ENCODE results near the gene GAB4. TPM values are rescaled to one million over a fixed set of nuclear protein-coding genes. Genes with fewer than 3 reads are reported as not detected.
A peak's percentile ranks its signal among the peaks of the same experiment; 100 is the strongest.

Gene GAB4
- total and polyA plus RNA-seq, 8 donors: not detected

DNA sequence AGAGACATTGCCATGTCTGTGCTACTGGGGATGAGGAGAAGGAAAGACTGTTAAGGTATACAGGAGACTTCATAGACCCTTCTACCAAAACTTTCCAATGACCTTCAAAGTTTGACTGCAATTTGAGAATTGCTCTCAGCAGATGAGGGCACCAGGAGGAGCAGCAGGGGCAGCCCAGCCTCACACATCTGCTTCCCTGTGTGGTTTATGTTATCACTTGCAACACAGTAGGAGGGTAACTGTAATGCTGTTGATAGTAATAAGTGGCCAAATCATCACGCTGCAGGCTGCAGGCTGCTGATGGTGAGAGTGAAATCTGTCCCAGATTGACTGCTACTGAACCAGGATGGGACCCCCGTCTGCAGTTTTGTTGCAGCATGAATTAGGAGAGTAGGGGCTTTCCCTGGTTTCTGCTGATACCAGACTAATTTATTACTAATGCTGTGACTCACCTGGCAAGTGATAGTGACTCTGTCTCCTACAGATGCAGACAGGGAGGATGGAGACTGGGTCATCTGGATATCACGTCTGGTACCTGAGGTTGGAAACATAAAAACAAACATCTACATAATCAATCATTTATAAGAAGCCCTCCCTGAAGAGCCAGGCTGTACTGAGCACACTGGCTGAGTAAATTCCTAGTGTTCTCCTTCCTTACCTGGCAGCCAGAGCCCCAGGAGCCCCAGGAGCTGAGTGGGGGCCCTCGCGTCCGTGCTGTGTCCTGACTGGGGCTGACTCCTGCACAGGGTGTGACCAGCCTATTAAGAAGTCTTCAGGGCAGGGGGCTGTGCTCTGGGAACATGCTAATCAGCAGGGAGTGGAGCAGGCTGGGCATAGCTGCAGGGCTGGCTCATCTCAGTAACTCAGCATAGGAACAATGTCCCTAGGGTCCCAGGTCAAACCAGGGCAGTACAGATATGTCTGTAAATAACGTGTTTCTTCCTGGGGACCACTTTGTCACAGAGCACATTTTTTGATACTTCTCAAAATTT lies 74.4 kb downstream of the GAB4 start:
- Histone ChIP-seq H3K27me3 (peaks cover 0 to 31% (median 0%) of the 10 kb centered on the region in 3 donors), H3K36me3 (no peaks in the 10 kb centered on the region), H3K9me3 (no peaks in the 10 kb centered on the region), H3K4me3 (no peak overlapping the region), H3K4me1 (no peaks in the 10 kb centered on the region), H3K27ac (no peak overlapping the region)
- intact Hi-C loops (cut with DNase I; ENCODE audit: low total_unique reads): no loop called here
- 26 to 37% (median 32%) methylated on average over 4 to 7 of the region's 7 CpGs for WGBS, 5 donors
- TF ChIP-seq, protein P1, sequence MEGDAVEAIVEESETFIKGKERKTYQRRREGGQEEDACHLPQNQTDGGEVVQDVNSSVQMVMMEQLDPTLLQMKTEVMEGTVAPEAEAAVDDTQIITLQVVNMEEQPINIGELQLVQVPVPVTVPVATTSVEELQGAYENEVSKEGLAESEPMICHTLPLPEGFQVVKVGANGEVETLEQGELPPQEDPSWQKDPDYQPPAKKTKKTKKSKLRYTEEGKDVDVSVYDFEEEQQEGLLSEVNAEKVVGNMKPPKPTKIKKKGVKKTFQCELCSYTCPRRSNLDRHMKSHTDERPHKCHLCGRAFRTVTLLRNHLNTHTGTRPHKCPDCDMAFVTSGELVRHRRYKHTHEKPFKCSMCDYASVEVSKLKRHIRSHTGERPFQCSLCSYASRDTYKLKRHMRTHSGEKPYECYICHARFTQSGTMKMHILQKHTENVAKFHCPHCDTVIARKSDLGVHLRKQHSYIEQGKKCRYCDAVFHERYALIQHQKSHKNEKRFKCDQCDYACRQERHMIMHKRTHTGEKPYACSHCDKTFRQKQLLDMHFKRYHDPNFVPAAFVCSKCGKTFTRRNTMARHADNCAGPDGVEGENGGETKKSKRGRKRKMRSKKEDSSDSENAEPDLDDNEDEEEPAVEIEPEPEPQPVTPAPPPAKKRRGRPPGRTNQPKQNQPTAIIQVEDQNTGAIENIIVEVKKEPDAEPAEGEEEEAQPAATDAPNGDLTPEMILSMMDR (IDR thresholded peaks at IDR 0.05): no peak
- TF ChIP-seq EP300 (IDR thresholded peaks at IDR 0.05) (no peak), POLR2A (IDR thresholded peaks at IDR 0.05) (no peak), POLR2AphosphoS5 (IDR thresholded peaks at IDR 0.05) (no peak)
- no peak for DNase-seq

- DNase-seq: peak in 1 of 2 donors; percentile 12
- Histone ChIP-seq H3K4me3 (no peak overlapping the region), H3K27ac (no peak overlapping the region), H3K4me1 (no peaks in the 10 kb centered on the region), H3K36me3 (no peaks in the 10 kb centered on the region), H3K9me3 (no peaks in the 10 kb centered on the region), H3K27me3 (peaks cover 0 to 38% (median 0%) of the 10 kb centered on the region in 3 donors)
- TF ChIP-seq EP300 (IDR thresholded peaks at IDR 0.05) (no peak), POLR2AphosphoS5 (IDR thresholded peaks at IDR 0.05) (no peak), POLR2A (IDR thresholded peaks at IDR 0.05) (no peak)
- TF ChIP-seq, protein P1 (IDR thresholded peaks at IDR 0.05): no peak
- intact Hi-C loops (cut with DNase I; ENCODE audit: low total_unique reads): no loop called here
- WGBS, 5 donors: 33 to 57% (median 45%) methylated on average over 3 of the region's 3 CpGs
Measured at GRCh38 chr22:16932577-16932976, 75.4 kb downstream of the GAB4 start.

DNA sequence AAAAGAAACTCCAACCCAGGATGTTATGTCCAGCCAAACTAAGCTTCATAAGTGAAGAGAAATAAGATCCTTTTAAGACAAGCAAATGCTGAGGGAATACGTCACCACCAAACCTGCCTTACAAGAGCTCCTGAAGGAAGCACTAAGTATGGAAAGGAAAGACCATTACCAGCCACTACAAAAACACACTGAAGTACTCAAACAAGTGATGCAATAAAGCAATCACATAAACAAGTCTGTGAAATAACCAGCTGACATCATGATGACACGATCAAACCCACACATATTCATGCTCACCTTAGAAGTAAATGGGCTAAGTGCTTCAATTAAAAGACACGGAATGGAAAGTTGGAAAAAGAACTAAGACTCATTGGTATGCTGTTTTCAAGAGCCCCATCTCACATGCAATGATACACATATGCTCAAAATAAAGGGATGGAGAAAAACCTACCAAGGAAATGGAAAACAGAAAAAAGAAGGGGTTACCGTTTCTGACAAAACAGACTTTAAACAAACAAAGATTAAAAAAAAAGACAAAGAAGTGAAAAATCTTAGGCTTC lies 82.5 kb downstream of the GAB4 start:
- Histone ChIP-seq H3K27me3 (peaks cover 0 to 48% (median 4%) of the 10 kb centered on the region in 3 donors), H3K4me3 (no peak overlapping the region), H3K27ac (no peak overlapping the region), H3K9me3 (no peaks in the 10 kb centered on the region), H3K36me3 (no peaks in the 10 kb centered on the region), H3K4me1 (no peaks in the 10 kb centered on the region)
- intact Hi-C loops (cut with DNase I; ENCODE audit: low total_unique reads): loop anchor here (10.0 kb wide), 1 partner anchor 129 kb away; no protein-coding TSS in a partner anchor
- TF ChIP-seq, protein P1 (IDR thresholded peaks at IDR 0.05): no peak
- no peak for TF ChIP-seq POLR2AphosphoS5 (IDR thresholded peaks at IDR 0.05)
- TF ChIP-seq POLR2A (IDR thresholded peaks at IDR 0.05): no peak
- TF ChIP-seq EP300 (IDR thresholded peaks at IDR 0.05): no peak
- no peak for DNase-seq
- 72 to 74% (median 74%) methylated on average over 4 of the region's 4 CpGs for WGBS, 5 donors

- peaks cover 0 to 29% (median 4%) of the 10 kb centered on the region in 3 donors for H3K27me3 ChIP-seq
- H3K9me3 ChIP-seq: no peaks in the 10 kb centered on the region
- H3K36me3 ChIP-seq: no peaks in the 10 kb centered on the region
- 0 to 56% (median 51%) methylated on average over 1 of the region's 1 CpG for WGBS, 5 donors
- H3K4me3 ChIP-seq: no peak overlapping the region
- TF ChIP-seq POLR2A (IDR thresholded peaks at IDR 0.05): no peak
- TF ChIP-seq, protein P1 (IDR thresholded peaks at IDR 0.05): no peak
- no peak for TF ChIP-seq POLR2AphosphoS5 (IDR thresholded peaks at IDR 0.05)
- no peak for TF ChIP-seq EP300 (IDR thresholded peaks at IDR 0.05)
- no peak for DNase-seq
- no peak overlapping the region for H3K27ac ChIP-seq
- H3K4me1 ChIP-seq: no peaks in the 10 kb centered on the region
- intact Hi-C loops (cut with DNase I; ENCODE audit: low total_unique reads): loop anchor here (10.0 kb wide), 1 partner anchor 132 kb away; no protein-coding TSS in a partner anchor
Measured at GRCh38 chr22:16922706-16923105, 85.3 kb downstream of the GAB4 start.

Measured in stomach (tissue), 9 donors.